B cell (primary cell): ENCODE data around the gene NUP93. TPM values are rescaled to one million over a fixed set of nuclear protein-coding genes. Genes with fewer than 3 reads are reported as not detected.

Experiments used
- ATAC-seq: fragments of 200-7000 bp; cut with Tn5 transposase; one replicate; pipeline ENCODE4 v1.10.0; 2021; ENCODE audit warnings: low read depth, mild to moderate bottlenecking, moderate number of reproducible peaks, moderate library complexity
- CTCF ChIA-PET: fragments of 350-600 bp; sonication (Branson Sonifier 250); formaldehyde crosslinking; loops from one replicate; lab custom pipeline; 2021; ENCODE audit warnings: antibody characterized with exemption, inconsistent platforms; lab: Charles Lee
- POLR2A ChIA-PET: fragments of 350-600 bp; sonication (Branson Sonifier 250); formaldehyde crosslinking; loops from one replicate; lab custom pipeline; 2021; ENCODE audit warnings: antibody characterized with exemption; lab: Charles Lee
- DNase-seq: peaks from one replicate; pipeline ENCODE4 v3.0.0; 2013
- H2AFZ ChIP-seq: 2 replicates; pipeline ENCODE4 v1.6.1; 2012; ENCODE audit warnings: mild to moderate bottlenecking, low read depth, low read length; ENCODE audit not compliant: insufficient read depth, poor library complexity, severe bottlenecking
- H3K27ac ChIP-seq, 2 donors: 1 replicate in 1 of 2; 2 replicates in 1 of 2; pipeline ENCODE4 v1.5.1; 2012 to 2013; ENCODE audit warnings: low read length in 2 of 2, mild to moderate bottlenecking in 2 of 2, moderate library complexity in 1 of 2
- H3K27me3 ChIP-seq, 4 experiments: fragments of 200-600 bp in 1 of 4; sonication (generic) in 1 of 4; replicated peaks in 1 of 4; 1 replicate in 2 of 4; 2 replicates in 2 of 4; pipeline versions ENCODE4 v1.6.1 to v1.7.0; 2013 to 2016; ENCODE audit warnings: low read length in 3 of 4, mild to moderate bottlenecking in 2 of 4, mixed read lengths in 1 of 4, moderate library complexity in 1 of 4; ENCODE audit not compliant: insufficient read depth in 4 of 4, control insufficient read depth in 3 of 4; ENCODE audit errors: control extremely low read depth in 1 of 4
- H3K36me3 ChIP-seq, 2 experiments: replicated peaks in 1 of 2; 1 replicate in 1 of 2; 2 replicates in 1 of 2; pipeline versions ENCODE4 v1.6.1 to v1.7.1; 2013; ENCODE audit warnings: low read length in 1 of 2; ENCODE audit not compliant: insufficient read depth in 2 of 2, control insufficient read depth in 1 of 2; ENCODE audit errors: control extremely low read depth in 1 of 2, extremely low read depth in 1 of 2
- H3K4me1 ChIP-seq, 2 donors: fragments of 200-600 bp in 1 of 2; sonication (generic) in 1 of 2; 1 replicate in 1 of 2; 2 replicates in 1 of 2; pipeline versions ENCODE4 v1.5.1 to v1.6.1; 2013 to 2017; ENCODE audit warnings: low read length in 2 of 2; ENCODE audit not compliant: control insufficient read depth in 2 of 2, insufficient read depth in 2 of 2
- H3K4me2 ChIP-seq: replicated peaks from 2 replicates; pipeline ENCODE3; 2012; ENCODE audit warnings: mild to moderate bottlenecking, low read depth, low read length; ENCODE audit not compliant: poor library complexity, severe bottlenecking
- H3K4me3 ChIP-seq, 5 experiments: fragments of 200-600 bp in 1 of 5; sonication (generic) in 1 of 5; 1 replicate in 3 of 5; 2 replicates in 2 of 5; pipeline versions ENCODE4 v1.5.1 to v1.7.0; 2011 to 2016; ENCODE audit warnings: low read length in 4 of 5, mild to moderate bottlenecking in 4 of 5, low read depth in 2 of 5, control low read depth in 1 of 5, moderate library complexity in 1 of 5; ENCODE audit not compliant: insufficient read depth in 1 of 5; ENCODE audit errors: control extremely low read depth in 1 of 5, extremely low read depth in 1 of 5
- H3K79me2 ChIP-seq: fragments of 200-600 bp; sonication (generic); one replicate; pipeline ENCODE4 v1.6.0; 2016; ENCODE audit warnings: low read length; ENCODE audit not compliant: control insufficient read depth, insufficient read depth
- H3K9ac ChIP-seq: fragments of 200-600 bp; sonication (generic); 2 replicates; pipeline ENCODE4 v1.6.1; 2017; ENCODE audit warnings: mild to moderate bottlenecking, low read length, moderate library complexity
- H3K9me3 ChIP-seq, 3 donors: one replicate each; pipeline versions ENCODE4 v1.6.1 to v1.7.1; 2013; ENCODE audit warnings: low read length in 2 of 3; ENCODE audit not compliant: control insufficient read depth in 2 of 3, insufficient read depth in 1 of 3; ENCODE audit errors: control extremely low read depth in 1 of 3
- H4K20me1 ChIP-seq: 2 replicates; pipeline ENCODE4 v1.6.0; 2012; ENCODE audit warnings: mild to moderate bottlenecking, low read length; ENCODE audit not compliant: insufficient read depth, control insufficient read depth, poor library complexity, severe bottlenecking
- H3K27ac Mint-ChIP-seq: one replicate; pipeline ENCODE4 v1.8.0; 2021; ENCODE audit warnings: mixed read lengths
- H3K27me3 Mint-ChIP-seq: one replicate; pipeline ENCODE4 v1.8.0; 2021; ENCODE audit warnings: mixed read lengths
- H3K4me1 Mint-ChIP-seq: one replicate; pipeline ENCODE4 v1.8.0; 2021; ENCODE audit warnings: mixed read lengths
- H3K4me3 Mint-ChIP-seq: one replicate; pipeline ENCODE4 v1.8.0; 2021; ENCODE audit warnings: mixed read lengths
- H3K9me3 Mint-ChIP-seq: one replicate; pipeline ENCODE4 v1.8.0; 2022; ENCODE audit warnings: mixed read lengths; ENCODE audit not compliant: insufficient read depth
- EZH2 ChIP-seq: IDR thresholded peaks from 2 replicates; pipeline ENCODE4 v1.6.1; 2012; ENCODE audit warnings: borderline replicate concordance, low read depth, mild to moderate bottlenecking, moderate library complexity, low read length; ENCODE audit not compliant: insufficient read depth, poor library complexity, severe bottlenecking
- WGBS: methylation state at CpG from one replicate; pipeline ENCODE4 v1.1.5; 2013; ENCODE audit warnings: missing lambda C conversion rate; ENCODE audit not compliant: insufficient coverage; 5-methylcytosine and 5-hydroxymethylcytosine counted together
- intact Hi-C: fragments of 100-400 bp; cut with micrococcal nuclease; formaldehyde crosslinking; loops from one replicate; pipeline ENCODE4 v1.10.0; 2022
- polyA plus RNA-seq: library from polyadenylated mRNA; depleted of rRNA; stranded (reverse); fragments of >200 nt; gene quantifications from 2 replicates; pipeline ENCODE4 v1.2.3, GENCODE V29; 2012
- total RNA-seq, 2 donors: library from RNA; stranded (reverse); fragments of 120-200 nt in 1 of 2; gene quantifications; 1 replicate in 1 of 2; 2 replicates in 1 of 2; pipeline versions ENCODE4 v1.2.3 to v1.2.4, GENCODE V29; 2013 to 2022
- TF ChIP-seq, protein P1 (sequence below): fragments of 200-600 bp; IDR thresholded peaks from one replicate; pipeline ENCODE4 v1.8.0; 2022; ENCODE audit warnings: antibody characterized with exemption, mild to moderate bottlenecking

Gene NUP93
- total and polyA plus RNA-seq, 2 donors (not counting 1 experiment from before 2014, with no cell fraction given) = 23.6 to 64.6 TPM

DNA sequence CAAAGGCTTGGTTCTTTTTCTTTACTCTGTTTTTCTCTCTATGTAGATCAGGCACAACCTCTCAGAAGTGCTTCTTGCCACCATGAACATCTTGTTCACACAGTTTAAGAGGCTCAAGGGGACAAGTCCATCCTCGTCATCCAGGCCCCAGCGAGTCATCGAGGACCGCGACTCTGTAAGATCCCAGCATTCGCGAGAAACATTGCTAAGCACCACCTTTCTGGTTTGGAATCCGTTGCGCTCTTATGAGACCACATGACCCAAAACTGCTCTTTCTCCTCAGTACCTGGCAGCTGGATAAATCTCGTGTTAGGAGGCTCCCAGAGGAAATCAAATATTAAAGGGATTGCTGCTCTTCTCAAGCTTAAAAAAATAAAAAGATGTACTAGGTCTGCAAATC, 111.7 kb downstream of the NUP93 start:
- no peak overlapping the region for H3K4me3 ChIP-seq
- H3K9ac ChIP-seq = no peak overlapping the region
- peaks cover 12 to 62% of the 10 kb centered on the region in 2 experiments for H3K36me3 ChIP-seq
- WGBS = 99% methylated on average over 9 of the region's 10 CpGs
- no peak overlapping the region for H3K27ac Mint-ChIP-seq
- H3K9me3 Mint-ChIP-seq = no peaks in the 10 kb centered on the region
- H4K20me1 ChIP-seq = no peaks in the 10 kb centered on the region
- no peak overlapping the region for H2AFZ ChIP-seq
- intact Hi-C loops = no loop called here
- ATAC-seq (no peak), DNase-seq (no peak)
- peaks cover under 1% of the 10 kb centered on the region for H3K4me1 Mint-ChIP-seq
- no peak overlapping the region for H3K4me2 ChIP-seq
- TF ChIP-seq EZH2 = no peak
- TF ChIP-seq, protein P1, sequence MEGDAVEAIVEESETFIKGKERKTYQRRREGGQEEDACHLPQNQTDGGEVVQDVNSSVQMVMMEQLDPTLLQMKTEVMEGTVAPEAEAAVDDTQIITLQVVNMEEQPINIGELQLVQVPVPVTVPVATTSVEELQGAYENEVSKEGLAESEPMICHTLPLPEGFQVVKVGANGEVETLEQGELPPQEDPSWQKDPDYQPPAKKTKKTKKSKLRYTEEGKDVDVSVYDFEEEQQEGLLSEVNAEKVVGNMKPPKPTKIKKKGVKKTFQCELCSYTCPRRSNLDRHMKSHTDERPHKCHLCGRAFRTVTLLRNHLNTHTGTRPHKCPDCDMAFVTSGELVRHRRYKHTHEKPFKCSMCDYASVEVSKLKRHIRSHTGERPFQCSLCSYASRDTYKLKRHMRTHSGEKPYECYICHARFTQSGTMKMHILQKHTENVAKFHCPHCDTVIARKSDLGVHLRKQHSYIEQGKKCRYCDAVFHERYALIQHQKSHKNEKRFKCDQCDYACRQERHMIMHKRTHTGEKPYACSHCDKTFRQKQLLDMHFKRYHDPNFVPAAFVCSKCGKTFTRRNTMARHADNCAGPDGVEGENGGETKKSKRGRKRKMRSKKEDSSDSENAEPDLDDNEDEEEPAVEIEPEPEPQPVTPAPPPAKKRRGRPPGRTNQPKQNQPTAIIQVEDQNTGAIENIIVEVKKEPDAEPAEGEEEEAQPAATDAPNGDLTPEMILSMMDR = no peak
- ChIA-PET CTCF (interaction anchor here (0.8 to 1.1 kb wide), 2 partner anchors 9 to 14 kb away, joined by 3 read pairs; no protein-coding TSS in a partner anchor), POLR2A (no interaction called here)
- no peaks in the 10 kb centered on the region for H3K4me1 ChIP-seq
- no peak overlapping the region for H3K4me3 Mint-ChIP-seq
- H3K9me3 ChIP-seq = no peaks in the 10 kb centered on the region
- no peaks in the 10 kb centered on the region for H3K27me3 Mint-ChIP-seq
- no peaks in the 10 kb centered on the region for H3K27me3 ChIP-seq
- H3K79me2 ChIP-seq = no peaks in the 10 kb centered on the region
- H3K27ac ChIP-seq = no peak overlapping the region

GRCh38 chr16:56842133-56842532, 112.2 kb downstream of the NUP93 start:
- Mint-ChIP-seq H3K9me3 (no peaks in the 10 kb centered on the region), H3K4me3 (no peak overlapping the region), H3K27me3 (no peaks in the 10 kb centered on the region), H3K27ac (no peak overlapping the region), H3K4me1 (peaks cover 5% of the 10 kb centered on the region)
- intact Hi-C loops = no loop called here
- H3K4me3 ChIP-seq = no peak overlapping the region
- no peaks in the 10 kb centered on the region for H3K27me3 ChIP-seq
- CTCF ChIA-PET = interaction anchor here (0.8 to 1.1 kb wide), 2 partner anchors 9 to 14 kb away, joined by 3 read pairs; no protein-coding TSS in a partner anchor
- H3K27ac ChIP-seq = no peak overlapping the region
- TF ChIP-seq, protein P1 = no peak
- TF ChIP-seq EZH2 = no peak
- H3K4me1 ChIP-seq = peaks cover 0 to 3% of the 10 kb centered on the region in 2 donors
- H3K4me2 ChIP-seq = no peak overlapping the region
- ATAC-seq = no peak
- no peaks in the 10 kb centered on the region for H3K9me3 ChIP-seq
- no peak overlapping the region for H3K9ac ChIP-seq
- H3K36me3 ChIP-seq = peaks cover 12 to 58% of the 10 kb centered on the region in 2 experiments
- no peaks in the 10 kb centered on the region for H3K79me2 ChIP-seq
- H4K20me1 ChIP-seq = no peaks in the 10 kb centered on the region
- no peak overlapping the region for H2AFZ ChIP-seq
- DNase-seq = no peak
- POLR2A ChIA-PET = no interaction called here
